ENCODE measurements around the gene ALDH16A1. TPM values are rescaled to one million over a fixed set of nuclear protein-coding genes. Genes with fewer than 3 reads are reported as not detected.
A peak's percentile ranks its signal among the peaks of the same experiment; 100 is the strongest.

Gene ALDH16A1
- total and polyA plus RNA-seq, 2 donors (not counting 1 experiment from before 2014, with no cell fraction given): 65.8 to 105 TPM

DNA sequence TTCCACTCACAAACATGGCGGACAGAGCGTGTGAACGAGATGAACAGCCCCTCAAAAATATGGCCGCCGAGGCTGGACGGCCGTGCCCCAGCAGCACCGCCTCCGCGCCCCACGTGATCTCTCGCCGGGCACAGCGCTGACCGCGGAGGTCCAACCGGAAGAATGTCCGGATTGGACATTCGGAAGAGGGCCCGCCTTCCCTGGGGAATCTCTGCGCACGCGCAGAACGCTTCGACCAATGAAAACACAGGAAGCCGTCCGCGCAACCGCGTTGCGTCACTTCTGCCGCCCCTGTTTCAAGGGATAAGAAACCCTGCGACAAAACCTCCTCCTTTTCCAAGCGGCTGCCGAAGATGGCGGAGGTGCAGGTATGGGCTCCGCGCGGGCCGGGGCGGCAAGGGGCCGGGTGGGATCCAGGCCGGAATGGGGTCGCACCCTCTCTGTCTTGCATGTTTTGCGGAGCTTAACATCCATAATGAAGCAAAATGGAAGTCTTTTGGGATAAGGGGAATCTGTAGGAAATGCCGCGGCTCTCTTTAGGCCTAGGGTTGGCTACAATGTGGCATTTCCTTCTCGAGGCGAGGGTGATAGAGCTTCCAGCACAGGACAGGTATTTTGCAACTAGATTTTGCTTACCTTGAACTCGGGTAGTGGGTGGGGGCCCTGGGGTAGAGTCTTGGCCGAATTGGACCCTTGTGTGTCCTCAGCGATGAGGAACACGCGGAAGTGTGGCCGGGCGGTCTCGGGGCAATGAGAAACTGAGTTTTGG is 34.4 kb downstream of the ALDH16A1 start, which contains the start of gene RPL13A:
Gene RPL13A (plus strand): TSS at position 332 of the 769 bp plus-strand sequence. CDS start 22 bp downstream, at position 354.
- Mint-ChIP-seq H3K9me3 (ENCODE audit: insufficient read depth) (no peaks in the 10 kb centered on the region), H3K27ac (peak within 1 kb of the TSS; percentile 97), H3K4me3 (peak within 1 kb of the TSS; percentile 99), H3K27me3 (no peaks in the 10 kb centered on the region), H3K4me1 (peaks cover 42% of the 10 kb centered on the region)
- Histone ChIP-seq H3K4me1 (ENCODE audit: control insufficient read depth in 2 of 2, insufficient read depth in 2 of 2, low read length in 2 of 2) (peaks cover 17 to 36% of the 10 kb centered on the region in 2 donors), H4K20me1 (ENCODE audit: control insufficient read depth, insufficient read depth, low read length, poor library complexity, severe bottlenecking) (peaks cover 45% of the 10 kb centered on the region), H3K4me2 (replicated peaks; ENCODE audit: low read depth, low read length, poor library complexity, severe bottlenecking) (peak within 1 kb of the TSS; percentile 93), H3K9ac (ENCODE audit: low read length) (peak within 1 kb of the TSS; percentile 100), H3K36me3 (replicated peaks in 1 of 2; ENCODE audit: control extremely low read depth in 1 of 2, control insufficient read depth in 1 of 2, extremely low read depth in 1 of 2, insufficient read depth in 2 of 2, low read length in 1 of 2) (peaks cover 10 to 36% of the 10 kb centered on the region in 2 experiments), H3K27me3 (replicated peaks in 1 of 4; ENCODE audit: control extremely low read depth in 1 of 4, control insufficient read depth in 3 of 4, insufficient read depth in 4 of 4, low read length in 3 of 4) (no peaks in the 10 kb centered on the region), H3K4me3 (ENCODE audit: control extremely low read depth in 1 of 5, extremely low read depth in 1 of 5, insufficient read depth in 1 of 5, low read depth in 2 of 5, low read length in 4 of 5) (peak within 1 kb of the TSS; percentile 92 to 100 (median 97)), H3K9me3 (ENCODE audit: control extremely low read depth in 1 of 3, control insufficient read depth in 2 of 3, insufficient read depth in 1 of 3, low read length in 2 of 3) (no peaks in the 10 kb centered on the region), H2AFZ (ENCODE audit: insufficient read depth, low read depth, low read length, poor library complexity, severe bottlenecking) (peak within 1 kb of the TSS; percentile 86), H3K27ac (ENCODE audit: low read length in 2 of 2) (peak within 1 kb of the TSS; percentile 91 to 97), H3K79me2 (ENCODE audit: control insufficient read depth, insufficient read depth, low read length) (peaks cover 40% of the 10 kb centered on the region)
- ChIA-PET CTCF (interaction anchor here (0.7 to 1.8 kb wide), 3 partner anchors 12 to 95 kb away, joined by 3 to 5 read pairs (median 3); no protein-coding TSS in a partner anchor), POLR2A (interaction anchor here (0.5 to 1.7 kb wide), 5 partner anchors 8 to 154 kb away, joined by 6 to 17 read pairs (median 10); partner anchors contain the start of genes FLT3LG and RPS11)
- ATAC-seq (ENCODE audit: low read depth) (peak; percentile 93), DNase-seq (peak; percentile 100)
- intact Hi-C loops (cut with micrococcal nuclease): loop anchor here (1.0 kb wide), 4 partner anchors 9 to 36 kb away; partner anchors contain the start of genes FLT3LG, PIH1D1 and RPS11
- TF ChIP-seq CTCF (IDR thresholded peaks at IDR 0.05) (no peak), EZH2 (IDR thresholded peaks at IDR 0.05; ENCODE audit: borderline replicate concordance, insufficient read depth, low read depth, low read length, poor library complexity, severe bottlenecking) (no peak)
- under 1% methylated on average over 57 of the region's 57 CpGs for WGBS (ENCODE audit: insufficient coverage)

Data from B cell (primary cell).